Adrenal gland (tissue), 5 donors: ENCODE results near the gene ASXL1.

Experiments used
- CTCF ChIP-seq, 6 experiments: fragments of 450-650 bp in 4 of 6; fragments of 200-600 bp in 2 of 6; sonication (generic) in 1 of 6; IDR thresholded peaks; 1 replicate in 5 of 6; 2 replicates in 1 of 6; pipeline versions ENCODE4 v1.5.1 to v1.8.0; 2016 to 2021; ENCODE audit warnings: antibody characterized with exemption in 6 of 6, mild to moderate bottlenecking in 2 of 6, moderate library complexity in 1 of 6
- POLR2A ChIP-seq, 2 donors: fragments of 450-650 bp; IDR thresholded peaks; one replicate each; pipeline ENCODE4 v1.6.1; 2017; ENCODE audit warnings: antibody characterized with exemption in 2 of 2, mild to moderate bottlenecking in 2 of 2, moderate library complexity in 1 of 2
- donor health status: DM: no; HTN: no; CAD: no.

GRCh38 chr20:32474009-32474716, 116.0 kb downstream of the ASXL1 start:
- TF ChIP-seq CTCF (IDR thresholded peaks at IDR 0.05) (no peak), POLR2A (IDR thresholded peaks at IDR 0.05) (no peak)
